Muscle layer of colon (tissue), 2 donors: ENCODE measurements around the gene MTREX.
A peak's percentile ranks its signal among the peaks of the same experiment; 100 is the strongest.

Experiments used
- H3K27ac ChIP-seq: one replicate; pipeline ENCODE4 v1.7.0; 2013; ENCODE audit warnings: low read depth, mild to moderate bottlenecking, low read length, moderate library complexity
- H3K27me3 ChIP-seq, 2 donors: one replicate each; pipeline ENCODE4 v1.7.0; 2013; ENCODE audit warnings: low read length in 2 of 2, mild to moderate bottlenecking in 2 of 2; ENCODE audit not compliant: insufficient read depth in 2 of 2, control insufficient read depth in 1 of 2
- H3K36me3 ChIP-seq: one replicate; pipeline ENCODE4 v1.7.0; 2013; ENCODE audit warnings: mild to moderate bottlenecking, low read length; ENCODE audit not compliant: insufficient read depth
- H3K4me1 ChIP-seq: one replicate; pipeline ENCODE4 v1.7.0; 2013; ENCODE audit warnings: mild to moderate bottlenecking, low read length; ENCODE audit not compliant: insufficient read depth
- H3K4me3 ChIP-seq, 2 donors: one replicate each; pipeline ENCODE4 v1.7.0; 2013; ENCODE audit warnings: low read length in 2 of 2, low read depth in 1 of 2, mild to moderate bottlenecking in 1 of 2, moderate library complexity in 1 of 2
- H3K9ac ChIP-seq: one replicate; pipeline ENCODE4 v1.7.0; 2013; ENCODE audit warnings: low read length
- H3K9me3 ChIP-seq: one replicate; pipeline ENCODE4 v1.7.0; 2013; ENCODE audit warnings: mild to moderate bottlenecking, low read length
- donor health status: abdominal sarcoma.
- donor health status: Adenocarcinoma of cecum.

Gene MTREX

GRCh38 chr5:55307383-55308253 lies at the start of gene MTREX, which contains the start of gene DHX29:
MTREX (plus strand) TSS chr5:55307989; CDS start chr5:55308014, 25 bp downstream.
DHX29 (minus strand) TSS chr5:55307694; CDS start chr5:55307573, 121 bp downstream.
- H3K4me3 ChIP-seq, result peak within 1 kb of the TSS; percentile 82 to 95
- no peaks in the 10 kb centered on the region for H3K27me3 ChIP-seq
- H3K9me3 ChIP-seq, result no peaks in the 10 kb centered on the region
- H3K9ac ChIP-seq, result peak within 1 kb of the TSS; percentile 77
- H3K27ac ChIP-seq, result peak within 1 kb of the TSS; percentile 93
- peaks cover 44% of the 10 kb centered on the region for H3K4me1 ChIP-seq
- H3K36me3 ChIP-seq, result no peaks in the 10 kb centered on the region

DNA sequence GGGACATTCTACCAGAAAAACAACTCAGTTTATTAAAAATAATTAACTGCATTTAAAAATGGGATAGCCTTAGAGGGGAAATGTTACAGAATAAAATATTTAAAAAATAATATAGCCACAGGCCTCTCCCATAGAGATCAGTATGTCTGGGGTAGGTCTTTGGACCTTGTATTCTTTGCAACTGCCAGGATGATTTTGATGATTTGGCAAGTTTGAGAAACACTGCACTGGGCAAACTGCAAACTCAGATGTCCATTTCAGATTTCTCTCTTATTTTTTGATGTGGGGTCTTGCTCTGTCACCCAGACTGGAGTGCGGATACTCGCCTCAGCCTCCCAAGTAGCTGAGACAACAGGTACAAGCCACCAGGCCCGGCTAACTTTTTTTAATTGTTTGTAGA lies 49.5 kb upstream of the MTREX start:
- Histone ChIP-seq H3K27ac (no peak overlapping the region), H3K4me3 (no peak overlapping the region), H3K36me3 (peaks cover 51% of the 10 kb centered on the region), H3K9me3 (no peaks in the 10 kb centered on the region), H3K27me3 (no peaks in the 10 kb centered on the region), H3K9ac (no peak overlapping the region), H3K4me1 (no peaks in the 10 kb centered on the region)

DNA sequence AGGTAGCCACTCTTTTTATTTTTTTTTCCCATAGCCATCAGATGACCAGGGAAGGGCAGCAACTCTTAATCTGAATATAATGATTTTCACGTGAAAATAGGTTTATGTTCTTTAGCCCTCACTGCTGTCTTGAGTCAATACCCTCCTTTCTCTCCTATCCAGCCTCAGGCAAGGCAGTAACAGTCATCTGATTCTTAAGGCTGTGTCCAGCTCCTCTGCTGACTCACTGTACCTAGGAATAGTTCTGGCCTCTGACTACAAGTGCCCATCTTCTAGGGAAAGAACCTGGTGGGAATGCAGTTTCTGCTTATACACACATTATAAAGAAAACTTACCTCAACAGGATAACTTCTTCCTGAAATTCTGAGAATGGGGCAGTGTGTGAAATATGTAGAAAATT lies 31.0 kb upstream of the MTREX start:
- Histone ChIP-seq H3K9me3 (no peaks in the 10 kb centered on the region), H3K9ac (no peak overlapping the region), H3K27ac (no peak overlapping the region), H3K4me1 (no peaks in the 10 kb centered on the region), H3K4me3 (no peak overlapping the region), H3K36me3 (peaks cover 79% of the 10 kb centered on the region), H3K27me3 (no peaks in the 10 kb centered on the region)

DNA sequence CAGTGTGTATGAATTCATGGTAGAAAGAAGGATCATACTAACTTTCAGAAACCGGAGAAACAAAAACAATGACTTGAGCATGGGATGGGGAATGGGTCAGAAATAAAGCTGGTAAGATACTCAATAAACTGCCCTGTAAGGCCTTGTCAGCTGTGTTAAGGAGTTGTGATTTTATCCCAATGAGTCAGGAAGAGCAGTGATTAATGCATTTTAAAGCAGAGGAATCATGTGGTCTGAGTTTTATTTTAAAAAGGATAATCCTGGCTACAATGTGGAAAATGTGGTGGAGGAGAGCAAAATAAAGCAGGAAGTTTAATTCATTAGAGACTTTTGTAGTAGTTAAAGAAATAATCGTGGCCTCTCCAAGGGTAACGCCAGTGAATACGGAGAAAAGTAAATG lies 29.0 kb upstream of the MTREX start:
- no peaks in the 10 kb centered on the region for H3K27me3 ChIP-seq
- peaks cover 72% of the 10 kb centered on the region for H3K36me3 ChIP-seq
- no peak overlapping the region for H3K4me3 ChIP-seq
- H3K9ac ChIP-seq, result no peak overlapping the region
- H3K4me1 ChIP-seq, result no peaks in the 10 kb centered on the region
- H3K27ac ChIP-seq, result no peak overlapping the region
- H3K9me3 ChIP-seq, result no peaks in the 10 kb centered on the region

DNA sequence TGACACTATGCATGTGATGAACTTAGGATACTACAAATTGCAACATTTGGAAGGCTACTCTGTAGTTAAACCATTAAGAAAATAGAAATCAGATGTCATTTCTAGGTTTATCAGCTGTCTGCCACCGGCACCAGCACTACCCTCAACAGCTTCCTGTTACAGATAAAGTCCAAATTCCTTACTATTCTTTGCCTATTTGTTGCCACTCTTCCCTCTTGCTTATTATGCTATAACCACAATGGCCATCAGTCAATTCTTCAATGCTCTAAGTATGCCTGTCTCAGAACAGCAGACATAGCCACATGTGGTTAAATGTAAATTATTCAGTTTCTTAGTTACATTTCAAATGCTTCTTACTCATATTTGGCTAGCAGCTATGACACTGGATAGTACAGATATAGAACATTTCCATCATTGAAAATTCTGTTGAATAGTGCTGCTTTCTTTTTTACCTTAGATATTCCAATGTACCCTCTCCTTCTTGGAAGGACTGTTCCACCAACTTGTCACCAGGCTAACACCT lies 21.3 kb upstream of the MTREX start:
- Histone ChIP-seq H3K4me3 (no peak overlapping the region), H3K36me3 (peaks cover 50% of the 10 kb centered on the region), H3K27ac (no peak overlapping the region), H3K9me3 (no peaks in the 10 kb centered on the region), H3K4me1 (no peaks in the 10 kb centered on the region), H3K9ac (no peak overlapping the region), H3K27me3 (no peaks in the 10 kb centered on the region)

- no peak overlapping the region for H3K27ac ChIP-seq
- H3K27me3 ChIP-seq, result no peaks in the 10 kb centered on the region
- H3K36me3 ChIP-seq, result peaks cover 41% of the 10 kb centered on the region
- H3K9ac ChIP-seq, result no peak overlapping the region
- no peaks in the 10 kb centered on the region for H3K4me1 ChIP-seq
- no peak overlapping the region for H3K4me3 ChIP-seq
- H3K9me3 ChIP-seq, result no peaks in the 10 kb centered on the region
These were observed 18.0 kb upstream of the MTREX start for GRCh38 chr5:55289808-55290207.

DNA sequence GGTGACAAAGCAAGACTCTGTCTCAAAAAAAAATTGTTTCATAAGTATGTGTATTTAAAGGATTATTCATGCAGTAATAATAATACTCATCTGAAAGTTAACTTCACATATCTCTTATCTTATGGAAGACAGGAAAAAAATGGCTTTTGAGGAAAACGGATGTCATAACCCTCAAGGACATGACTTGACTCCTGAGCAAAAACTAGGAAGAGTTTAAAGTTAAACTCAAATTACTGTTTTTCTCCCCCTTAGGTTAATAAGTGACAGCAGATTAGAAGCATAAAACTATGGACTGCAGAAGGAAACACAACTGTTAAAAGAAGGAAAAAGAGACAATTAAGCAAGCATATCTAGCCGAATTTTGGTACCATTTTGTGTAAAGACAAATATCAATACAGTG lies 16.8 kb upstream of the MTREX start:
- Histone ChIP-seq H3K4me1 (no peaks in the 10 kb centered on the region), H3K27ac (no peak overlapping the region), H3K36me3 (peaks cover 33% of the 10 kb centered on the region), H3K9ac (no peak overlapping the region), H3K9me3 (no peaks in the 10 kb centered on the region), H3K27me3 (no peaks in the 10 kb centered on the region), H3K4me3 (no peak overlapping the region)

DNA sequence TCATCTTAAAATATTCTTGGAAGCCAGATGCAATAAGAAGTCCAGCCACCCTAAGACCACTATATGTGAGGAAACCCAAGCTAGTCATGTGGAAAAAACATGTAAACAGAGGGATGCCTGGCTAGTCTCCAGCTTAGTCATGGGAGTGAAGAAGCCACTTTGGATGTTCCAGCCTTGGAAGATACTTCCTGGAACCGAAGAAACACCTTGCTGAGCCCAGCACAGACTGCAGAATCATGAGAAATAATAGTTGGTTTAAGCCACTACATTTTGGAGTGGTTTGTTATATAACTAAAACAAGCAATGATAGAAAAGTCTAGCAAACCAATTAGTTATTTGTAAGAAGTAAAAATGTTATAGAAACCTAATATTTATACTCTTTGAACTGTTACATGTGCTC lies 12.9 kb upstream of the MTREX start:
- H3K4me1 ChIP-seq, result no peaks in the 10 kb centered on the region
- no peak overlapping the region for H3K9ac ChIP-seq
- no peaks in the 10 kb centered on the region for H3K27me3 ChIP-seq
- H3K9me3 ChIP-seq, result no peaks in the 10 kb centered on the region
- peaks cover 19% of the 10 kb centered on the region for H3K36me3 ChIP-seq
- no peak overlapping the region for H3K27ac ChIP-seq
- H3K4me3 ChIP-seq, result no peak overlapping the region

DNA sequence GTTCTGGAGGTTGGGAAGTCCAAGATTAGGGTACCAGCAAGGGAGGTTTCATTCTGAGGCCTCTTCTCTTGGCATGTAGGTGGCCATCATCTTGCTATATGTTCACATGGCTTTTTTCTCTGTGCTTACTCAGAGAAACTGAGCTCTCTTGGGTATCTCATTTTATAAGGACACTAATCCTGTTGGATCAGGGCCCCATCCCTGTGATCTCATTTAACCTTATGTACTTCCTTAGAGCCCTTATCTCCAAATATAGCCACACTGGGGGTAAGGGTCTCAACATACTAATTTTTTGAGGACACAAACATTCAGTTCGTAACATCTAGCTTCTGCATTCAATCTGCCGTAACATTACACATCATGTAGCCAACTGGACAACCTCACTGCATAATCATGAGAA lies 6.9 kb upstream of the MTREX start:
- Histone ChIP-seq H3K36me3 (peaks cover 16% of the 10 kb centered on the region), H3K4me3 (no peak overlapping the region), H3K27me3 (no peaks in the 10 kb centered on the region), H3K27ac (no peak overlapping the region), H3K9me3 (no peaks in the 10 kb centered on the region), H3K9ac (no peak overlapping the region), H3K4me1 (peaks cover 10% of the 10 kb centered on the region)

DNA sequence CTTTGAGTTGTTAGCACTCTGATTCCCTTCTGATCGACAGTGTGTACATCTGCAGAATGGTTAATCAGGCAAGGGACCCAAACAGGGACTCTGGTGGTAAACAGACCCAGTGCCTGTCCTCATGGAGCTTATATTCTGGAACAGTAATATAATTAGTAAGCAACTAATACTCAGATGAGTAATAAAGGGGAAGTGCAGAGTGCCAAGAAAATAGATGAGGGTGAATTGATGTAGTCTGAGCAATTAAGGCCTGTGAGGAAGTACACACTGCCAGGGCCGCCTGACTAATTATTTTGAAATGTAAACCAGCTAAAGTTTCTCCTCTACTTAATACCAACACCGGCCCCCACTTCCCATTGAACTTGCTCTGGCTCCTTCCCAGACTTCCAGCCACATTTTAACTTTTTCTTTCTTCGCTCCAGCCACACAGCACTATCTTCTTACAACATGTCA lies 4.5 kb upstream of the MTREX start:
- H3K4me3 ChIP-seq, result no peak overlapping the region
- no peaks in the 10 kb centered on the region for H3K9me3 ChIP-seq
- H3K27ac ChIP-seq, result no peak overlapping the region
- H3K4me1 ChIP-seq, result peaks cover 19% of the 10 kb centered on the region
- no peak overlapping the region for H3K9ac ChIP-seq
- peaks cover 8% of the 10 kb centered on the region for H3K36me3 ChIP-seq
- H3K27me3 ChIP-seq, result no peaks in the 10 kb centered on the region

DNA sequence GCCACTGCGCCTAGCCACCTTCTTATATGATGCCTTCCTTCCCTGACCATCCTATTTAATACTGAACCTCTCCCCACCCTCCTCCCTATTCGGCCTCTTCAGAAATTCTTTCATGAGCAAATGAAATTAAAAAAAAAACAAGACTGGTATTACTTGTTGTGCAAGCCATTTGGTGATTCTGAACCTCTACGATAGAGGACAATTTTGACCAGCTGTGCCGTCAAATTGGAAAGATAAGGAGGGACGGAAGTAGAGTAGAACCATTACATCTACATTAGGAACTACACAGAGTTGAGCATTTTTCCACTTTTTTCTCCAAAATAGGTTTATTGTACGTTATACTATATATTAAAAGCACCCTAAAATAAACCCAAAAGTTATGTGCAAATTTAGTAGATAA lies 3.2 kb upstream of the MTREX start:
- H3K4me3 ChIP-seq, result no peak overlapping the region
- H3K27ac ChIP-seq, result no peak overlapping the region
- no peaks in the 10 kb centered on the region for H3K9me3 ChIP-seq
- peaks cover 8% of the 10 kb centered on the region for H3K36me3 ChIP-seq
- no peaks in the 10 kb centered on the region for H3K27me3 ChIP-seq
- peaks cover 30% of the 10 kb centered on the region for H3K4me1 ChIP-seq
- H3K9ac ChIP-seq, result no peak overlapping the region

DNA sequence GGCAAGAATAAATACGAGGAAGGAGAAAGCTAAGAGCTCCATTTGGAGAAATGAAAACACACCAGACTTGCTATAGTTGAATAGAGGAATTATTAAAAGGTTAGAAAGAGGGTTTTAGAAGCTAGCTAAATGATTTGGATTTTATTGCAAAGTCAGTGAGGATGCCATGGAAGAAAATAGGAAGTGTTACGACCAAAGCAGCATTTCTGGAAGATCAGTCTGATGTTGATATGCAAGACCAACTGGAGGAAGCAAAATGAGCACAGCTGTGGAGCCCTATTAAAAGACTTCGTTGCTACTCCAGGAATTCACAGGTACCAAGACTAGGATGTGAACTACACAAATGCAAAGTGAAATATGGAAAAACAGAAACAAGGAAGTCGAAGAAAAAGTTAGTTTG lies 2.4 kb upstream of the MTREX start:
- Histone ChIP-seq H3K9ac (no peak overlapping the region), H3K27me3 (no peaks in the 10 kb centered on the region), H3K36me3 (peaks cover 8% of the 10 kb centered on the region), H3K4me1 (peaks cover 38% of the 10 kb centered on the region), H3K9me3 (no peaks in the 10 kb centered on the region), H3K27ac (no peak overlapping the region), H3K4me3 (no peak overlapping the region)
